Effector memory CD4-positive, alpha-beta T cell (primary cell): ENCODE data around the gene GOLGA8R.
"Not testable (repeated sequence)": the region's sequence is repeated elsewhere in the genome, so short reads cannot be mapped to it uniquely, and the experiment has no call there.

Source experiments
- DNase-seq, 3 donors: peaks; one replicate each; pipeline ENCODE4 v3.0.0-alpha.2; 2020
- H3K27ac ChIP-seq: 2 replicates; pipeline ENCODE4 v1.7.0; 2013; ENCODE audit warnings: mild to moderate bottlenecking, low read length, moderate library complexity; ENCODE audit not compliant: insufficient read depth, poor library complexity, severe bottlenecking
- H3K27me3 ChIP-seq: replicated peaks from 2 replicates; pipeline ENCODE4 v1.7.0; 2013; ENCODE audit warnings: mild to moderate bottlenecking, low read length; ENCODE audit not compliant: insufficient read depth, control insufficient read depth, poor library complexity, severe bottlenecking
- H3K36me3 ChIP-seq: 2 replicates; pipeline ENCODE4 v1.7.0; 2013; ENCODE audit warnings: mild to moderate bottlenecking, low read length, moderate library complexity; ENCODE audit not compliant: control insufficient read depth, insufficient read depth
- H3K4me1 ChIP-seq: 2 replicates; pipeline ENCODE4 v1.7.0; 2013; ENCODE audit warnings: low read length, mild to moderate bottlenecking; ENCODE audit not compliant: control insufficient read depth, insufficient read depth, poor library complexity, severe bottlenecking
- H3K4me3 ChIP-seq: 2 replicates; pipeline ENCODE4 v1.7.0; 2013; ENCODE audit warnings: low read length, low read depth, mild to moderate bottlenecking; ENCODE audit not compliant: insufficient read depth, poor library complexity, severe bottlenecking
- H3K9me3 ChIP-seq: 2 replicates; pipeline ENCODE4 v1.7.0; 2013; ENCODE audit warnings: mild to moderate bottlenecking, low read length, moderate library complexity; ENCODE audit not compliant: control insufficient read depth

The GOLGA8R gene

DNA sequence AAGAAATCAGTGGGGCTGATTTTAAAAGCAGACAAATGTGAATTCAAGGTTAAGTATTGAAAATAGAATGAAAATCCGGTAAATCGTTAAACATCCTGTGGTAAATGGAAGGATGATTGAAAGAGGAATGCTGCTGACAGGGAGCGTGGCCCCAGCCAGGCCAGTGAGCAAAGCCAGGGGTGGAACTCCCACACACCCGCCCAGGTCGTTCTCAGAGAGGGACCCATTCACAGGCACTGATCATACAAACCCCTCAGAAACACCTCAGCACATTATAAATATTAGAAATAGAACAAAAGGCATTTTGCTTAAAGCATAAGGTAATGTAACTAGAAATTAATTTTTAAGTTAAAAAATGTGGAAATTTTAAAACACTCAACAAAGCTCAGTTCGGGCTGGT, 59.0 kb downstream of the GOLGA8R start:
- H3K36me3 ChIP-seq, H3K4me3 ChIP-seq, H3K27me3 ChIP-seq, H3K27ac ChIP-seq, H3K4me1 ChIP-seq, H3K9me3 ChIP-seq, DNase-seq: not testable (repeated sequence)
